GM12892 (cell line): ENCODE data around the gene ATP1A1.

Source experiments
- POLR2A ChIP-seq: IDR thresholded peaks from 2 replicates; pipeline ENCODE4 v1.6.1; 2011; ENCODE audit warnings: low read depth, low read length, control low read depth
- POLR2AphosphoS5 ChIP-seq: IDR thresholded peaks from 2 replicates; pipeline ENCODE4 v1.6.1; 2011; ENCODE audit warnings: low read depth, low read length, control low read depth
- TAF1 ChIP-seq: IDR thresholded peaks from 2 replicates; pipeline ENCODE4 v1.6.1; 2011; ENCODE audit warnings: low read depth, mild to moderate bottlenecking, control low read depth, low read length, borderline replicate concordance

DNA sequence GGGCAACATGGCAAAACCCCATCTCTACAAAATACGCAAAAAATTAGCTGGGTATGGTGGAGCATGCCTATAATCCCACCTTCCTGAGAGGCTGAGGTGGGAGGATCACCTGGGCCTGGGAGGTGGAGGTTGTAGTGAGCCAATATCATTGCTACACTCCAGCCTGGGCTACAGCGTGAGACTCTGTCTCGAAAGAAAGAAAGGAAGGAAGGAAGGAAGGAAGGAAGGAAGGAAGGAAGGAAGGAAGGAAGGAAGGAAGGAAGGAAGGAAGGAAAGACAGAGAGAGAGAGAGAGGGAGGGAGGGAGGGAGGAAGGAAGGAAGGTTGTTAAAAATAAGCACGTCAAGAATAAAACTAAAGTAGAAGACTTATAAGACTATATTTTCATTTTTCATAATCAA, 17.0 kb upstream of the ATP1A1 start:
- TF ChIP-seq POLR2A = no peak
- no peak for TF ChIP-seq TAF1
- no peak for TF ChIP-seq POLR2AphosphoS5
